ENCODE results near the gene EHF.

EHF gene

GRCh38 chr11:34602245-34602644 is 18.6 kb upstream of the EHF start:
- no peak for DNase-seq

- DNase-seq = no peak
These were observed 17.5 kb upstream of the EHF start for GRCh38 chr11:34603129-34604001.

GRCh38 chr11:34604145-34604544 is 16.7 kb upstream of the EHF start:
- DNase-seq = no peak

GRCh38 chr11:34604911-34605310 is 16.0 kb upstream of the EHF start:
- DNase-seq = no peak

- DNase-seq = no peak
These were observed 15.2 kb upstream of the EHF start for GRCh38 chr11:34605481-34606325.

GRCh38 chr11:34606326-34607120 is 14.4 kb upstream of the EHF start:
- no peak for DNase-seq

GRCh38 chr11:34609187-34609751 is 11.6 kb upstream of the EHF start:
- DNase-seq = no peak

- no peak for DNase-seq
These were observed 11.0 kb upstream of the EHF start for GRCh38 chr11:34609850-34610249.

GRCh38 chr11:34610324-34611041 is 10.4 kb upstream of the EHF start:
- DNase-seq = no peak

GRCh38 chr11:34613015-34613414 is 7.9 kb upstream of the EHF start:
- no peak for DNase-seq

GRCh38 chr11:34613552-34614056 is 7.3 kb upstream of the EHF start:
- no peak for DNase-seq

GRCh38 chr11:34614344-34615104 is 6.4 kb upstream of the EHF start:
- no peak for DNase-seq

- DNase-seq = no peak
These were observed 4.8 kb upstream of the EHF start for GRCh38 chr11:34616086-34616485.

GRCh38 chr11:34616830-34617504 is 3.9 kb upstream of the EHF start:
- DNase-seq = no peak

GRCh38 chr11:34618406-34618805 is 2.5 kb upstream of the EHF start:
- DNase-seq = no peak

- DNase-seq = no peak
These were observed 1.8 kb upstream of the EHF start for GRCh38 chr11:34619062-34619516.

- DNase-seq = no peak
These were observed 691 bp upstream of the EHF start for GRCh38 chr11:34620202-34620601.

GRCh38 chr11:34621876-34622275 is 983 bp downstream of the EHF start:
- DNase-seq = no peak

GRCh38 chr11:34623463-34623862 is 2.6 kb downstream of the EHF start:
- no peak for DNase-seq

- DNase-seq = peak; percentile 9
These were observed 3.2 kb downstream of the EHF start for GRCh38 chr11:34624069-34624468.

Data from activated effector memory CD4-positive, alpha-beta T cell treated with Interleukin-2 at 50 U/mL for 16 hours (primary cell).